AG04449 (cell line): ENCODE data around the gene FKBP2.
A peak's percentile ranks its signal among the peaks of the same experiment; 100 is the strongest.

Source experiments
- CTCF ChIA-PET: fragments of 350-600 bp; formaldehyde crosslinking; extraction: SDS; loops from one replicate; lab custom pipeline; 2021; ENCODE audit warnings: antibody characterized with exemption; lab: Yijun Ruan, JAX
- POLR2A ChIA-PET: fragments of 400-600, 350-600 bp; formaldehyde crosslinking; extraction: SDS; loops from one replicate; lab custom pipeline; 2020; ENCODE audit warnings: antibody characterized with exemption, inconsistent platforms; lab: Yijun Ruan, JAX
- DNase-seq: peaks from one replicate; pipeline ENCODE4 v3.0.0-alpha.2; 2010; ENCODE audit warnings: low read depth, low spot score
- H3K4me3 ChIP-seq: 2 replicates; pipeline ENCODE4 v1.5.1; 2011; ENCODE audit warnings: low read depth, mild to moderate bottlenecking, control low read depth, low read length
- CTCF ChIP-seq: IDR thresholded peaks from one replicate; pipeline ENCODE4 v1.5.1; 2011; ENCODE audit warnings: mild to moderate bottlenecking, moderate library complexity, low read length, control low read depth, inconsistent platforms; ENCODE audit not compliant: insufficient read depth; ENCODE audit errors: missing control alignments

The FKBP2 gene

DNA sequence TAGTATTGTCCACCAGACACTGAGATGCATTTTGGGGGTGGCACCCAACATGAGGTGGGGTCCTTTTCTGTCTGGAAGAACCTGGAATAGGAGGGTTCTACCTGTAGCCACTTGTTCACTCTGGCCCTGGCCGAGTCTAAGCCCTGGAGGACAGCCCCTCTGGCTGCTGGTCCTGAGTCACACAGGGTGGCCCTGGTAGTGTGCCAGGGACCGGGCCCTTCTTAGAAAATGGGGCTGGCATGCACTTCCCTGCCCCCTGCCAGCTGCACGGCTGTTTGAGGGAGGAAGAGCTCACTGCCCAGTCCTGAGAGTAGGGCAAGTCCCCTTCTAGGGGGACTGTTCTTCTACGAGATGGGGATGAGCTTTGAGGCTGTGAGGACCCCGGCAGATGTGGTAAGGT is 12.6 kb downstream of the FKBP2 start:
- H3K4me3 ChIP-seq, result peak overlapping the region; percentile 82; the same call in 1 of the 2 replicates
- ChIA-PET POLR2A (no interaction called here), CTCF (interaction anchor here (0.6 to 1.7 kb wide), 4 partner anchors 8 to 69 kb away, joined by 3 to 8 read pairs (median 3); no protein-coding TSS in a partner anchor)
- no peak for DNase-seq
- TF ChIP-seq CTCF, result no peak

- ChIA-PET POLR2A (no interaction called here), CTCF (interaction anchor here (0.6 to 2.2 kb wide), 5 partner anchors 9 to 70 kb away, joined by 3 to 8 read pairs (median 3); no protein-coding TSS in a partner anchor)
- TF ChIP-seq CTCF, result no peak
- no peak overlapping the region for H3K4me3 ChIP-seq
- no peak for DNase-seq
Measured at GRCh38 chr11:64254326-64254725, 13.4 kb downstream of the FKBP2 start.

GRCh38 chr11:64255135-64256128 is 14.5 kb downstream of the FKBP2 start:
- no peak for DNase-seq
- TF ChIP-seq CTCF, result no peak
- POLR2A ChIA-PET, result no interaction called here
- CTCF ChIA-PET, result interaction anchor here (1.3 to 2.2 kb wide), 3 partner anchors 8 to 49 kb away, joined by 3 to 8 read pairs (median 7); partner anchors contain the start of gene PPP1R14B
- no peak overlapping the region for H3K4me3 ChIP-seq

GRCh38 chr11:64256300-64256699 is 15.4 kb downstream of the FKBP2 start:
- no peak for DNase-seq
- H3K4me3 ChIP-seq, result no peak overlapping the region
- TF ChIP-seq CTCF, result no peak
- POLR2A ChIA-PET, result no interaction called here
- CTCF ChIA-PET, result interaction anchor here (1.0 to 2.2 kb wide), 4 partner anchors 9 to 48 kb away, joined by 3 to 8 read pairs (median 5); partner anchors contain the start of gene PPP1R14B

- POLR2A ChIA-PET, result interaction anchor here (1.0 to 2.6 kb wide), 2 partner anchors 10 to 13 kb away, joined by 5 to 12 read pairs; no protein-coding TSS in a partner anchor
- no peak overlapping the region for H3K4me3 ChIP-seq
- TF ChIP-seq CTCF, result no peak
- CTCF ChIA-PET, result interaction anchor here (0.8 to 15.2 kb wide), 4 partner anchors 10 to 54 kb away, joined by 3 to 224 read pairs (median 9); partner anchors contain the start of genes PLCB3 and PPP1R14B
- no peak for DNase-seq
Measured at GRCh38 chr11:64258356-64258755, 17.5 kb downstream of the FKBP2 start.
